GM12878 (cell line): ENCODE results near the gene DDR2. TPM values are rescaled to one million over a fixed set of nuclear protein-coding genes. Genes with fewer than 3 reads are reported as not detected.

ENCODE experiments used
- ATAC-seq: fragments of 200-7000 bp; cut with Tn5 transposase; 3 replicates; pipeline ENCODE4 v1.9.1; 2020; ENCODE audit warnings: mild to moderate bottlenecking, moderate library complexity
- BruUV-seq: library from RNA; stranded (reverse); fragments of 400-500 nt; replicated peaks from 2 replicates; lab custom pipeline; 2021; lab: Mats Ljungman, UMichigan
- CTCF ChIA-PET: fragments of 300-600 bp; sonication (Branson Sonifier 250); formaldehyde crosslinking; extraction: SDS; loops from one replicate; lab custom pipeline; 2021; ENCODE audit warnings: inconsistent platforms; lab: Yijun Ruan, JAX
- POLR2A ChIA-PET: fragments of 350-600 bp; formaldehyde crosslinking; extraction: SDS; loops from one replicate; lab custom pipeline; 2021; ENCODE audit warnings: inconsistent platforms; lab: Charles Lee
- RAD21 ChIA-PET: fragments of 300-600 bp; sonication (Branson Sonifier 250); formaldehyde crosslinking; loops from one replicate; lab custom pipeline; 2023; ENCODE audit warnings: antibody characterized with exemption; ENCODE audit not compliant: unreplicated experiment; lab: Charles Lee
- SMC1A ChIA-PET: fragments of 300-600 bp; sonication (Branson Sonifier 250); formaldehyde crosslinking; loops from one replicate; lab custom pipeline; 2023; ENCODE audit not compliant: unreplicated experiment, uncharacterized antibody; lab: Charles Lee
- DNase-seq: peaks from one replicate; pipeline ENCODE4 v3.0.0-alpha.2; 2011; ENCODE audit warnings: low read depth, low spot score
- FAIRE-seq: peaks from 3 replicates; lab custom pipeline; 2011; peaks lifted over from hg19 to GRCh38; lab: Jason Lieb, UNC
- H2AFZ ChIP-seq: 2 replicates; pipeline ENCODE4 v1.6.0; 2011; ENCODE audit warnings: low read depth, low read length, control low read depth; ENCODE audit not compliant: control insufficient read depth
- H3K27ac ChIP-seq: 2 replicates; pipeline ENCODE4 v1.5.1; 2011; ENCODE audit warnings: control low read depth; ENCODE audit not compliant: control insufficient read depth, insufficient read depth
- H3K27me3 ChIP-seq, 2 experiments: replicated peaks in 1 of 2; 2 replicates each; pipeline versions ENCODE4 v1.6.0 to v1.6.1; 2011; ENCODE audit warnings: low read length in 1 of 2; ENCODE audit not compliant: control insufficient read depth in 2 of 2, insufficient read depth in 2 of 2
- H3K36me3 ChIP-seq, 2 experiments: 2 replicates each; pipeline ENCODE4 v1.5.1; 2011; ENCODE audit warnings: low read length in 1 of 2; ENCODE audit not compliant: control insufficient read depth in 2 of 2, insufficient read depth in 2 of 2
- H3K4me1 ChIP-seq: 2 replicates; pipeline ENCODE4 v1.6.1; 2011; ENCODE audit warnings: mild to moderate bottlenecking, low read length, moderate library complexity, mixed read lengths; ENCODE audit not compliant: control insufficient read depth, insufficient read depth
- H3K4me2 ChIP-seq: 2 replicates; pipeline ENCODE4 v1.6.0; 2011; ENCODE audit warnings: control low read depth; ENCODE audit not compliant: control insufficient read depth, insufficient read depth
- H3K4me3 ChIP-seq: fragments of 200-600 bp; sonication (generic); 2 replicates; pipeline ENCODE4 v1.5.1; 2016
- H3K79me2 ChIP-seq: 2 replicates; pipeline ENCODE4 v1.6.0; 2011; ENCODE audit warnings: low read length; ENCODE audit not compliant: control insufficient read depth, insufficient read depth
- H3K9ac ChIP-seq: 2 replicates; pipeline ENCODE4 v1.8.0; 2011; ENCODE audit warnings: low read length, control low read depth, mixed read lengths; ENCODE audit not compliant: control insufficient read depth, insufficient read depth
- H3K9me3 ChIP-seq: replicated peaks from 3 replicates; pipeline ENCODE4 v1.5.1; 2011; ENCODE audit warnings: mild to moderate bottlenecking, low read length; ENCODE audit not compliant: control insufficient read depth, insufficient read depth
- H4K20me1 ChIP-seq: 2 replicates; pipeline ENCODE4 v1.6.0; 2011; ENCODE audit not compliant: control insufficient read depth, insufficient read depth
- BRCA1 ChIP-seq: IDR thresholded peaks from 2 replicates; pipeline ENCODE4 v1.6.1; 2011; ENCODE audit warnings: low read depth, low read length, improper control_type of control experiment
- CBX5 ChIP-seq: sonication (generic); IDR thresholded peaks from 2 replicates; pipeline ENCODE4 v1.6.1; 2016; ENCODE audit warnings: low read depth, moderate library complexity, mild to moderate bottlenecking, inconsistent platforms
- CTCF ChIP-seq, 3 experiments: IDR thresholded peaks in 2 of 3; conservative IDR thresholded peaks in 1 of 3; 2 replicates each; pipeline ENCODE4 v1.5.1; 2011; ENCODE audit warnings: low read depth in 3 of 3, low read length in 3 of 3, mild to moderate bottlenecking in 3 of 3, control low read depth in 2 of 3, moderate library complexity in 2 of 3, inconsistent platforms in 1 of 3, mixed read lengths in 1 of 3; ENCODE audit not compliant: control insufficient read depth in 2 of 3, insufficient read depth in 1 of 3; ENCODE audit errors: extremely low read depth in 1 of 3
- FOS ChIP-seq: IDR thresholded peaks from 3 replicates; pipeline ENCODE4 v1.6.1; 2011; ENCODE audit warnings: borderline replicate concordance; ENCODE audit not compliant: insufficient read length; ENCODE audit errors: extremely low read depth
- FOXK2 ChIP-seq: fragments of 450-650 bp; IDR thresholded peaks from 2 replicates; pipeline ENCODE4 v1.6.1; 2017; ENCODE audit warnings: mild to moderate bottlenecking, moderate library complexity
- FOXM1 ChIP-seq: IDR thresholded peaks from 2 replicates; pipeline ENCODE4 v1.6.1; 2012; ENCODE audit warnings: low read depth, mild to moderate bottlenecking, inconsistent platforms, low read length, moderate library complexity
- NR2C1 ChIP-seq: fragments of 450-650 bp; IDR thresholded peaks from 2 replicates; pipeline ENCODE4 v1.6.1; 2017; ENCODE audit warnings: antibody characterized with exemption, mild to moderate bottlenecking, moderate library complexity
- POLR2A ChIP-seq: IDR thresholded peaks from 2 replicates; pipeline ENCODE4 v1.6.1; 2011; ENCODE audit warnings: low read depth, mild to moderate bottlenecking, low read length
- POLR2AphosphoS2 ChIP-seq: IDR thresholded peaks from 2 replicates; pipeline ENCODE4 v1.6.1; 2011; ENCODE audit warnings: low read depth, mild to moderate bottlenecking, low read length, improper control_type of control experiment, moderate library complexity
- RFX5 ChIP-seq: IDR thresholded peaks from 2 replicates; pipeline ENCODE4 v1.6.1; 2011; ENCODE audit warnings: low read depth, low read length, improper control_type of control experiment
- SMAD1 ChIP-seq: fragments of 450-650 bp; IDR thresholded peaks from 2 replicates; pipeline ENCODE4 v1.6.1; 2018; ENCODE audit warnings: mild to moderate bottlenecking, low read depth; ENCODE audit not compliant: partially characterized antibody
- SRF ChIP-seq, 2 experiments: IDR thresholded peaks; 2 replicates each; pipeline ENCODE4 v1.6.1; 2011; ENCODE audit warnings: low read depth in 2 of 2, low read length in 2 of 2, mild to moderate bottlenecking in 1 of 2, moderate library complexity in 1 of 2
- ZNF207 ChIP-seq: fragments of 450-650 bp; IDR thresholded peaks from 2 replicates; pipeline ENCODE4 v1.6.1; 2014; ENCODE audit warnings: antibody characterized with exemption, mild to moderate bottlenecking, borderline replicate concordance
- ZNF217 ChIP-seq: fragments of 450-650 bp; IDR thresholded peaks from 2 replicates; pipeline ENCODE4 v1.6.1; 2017; ENCODE audit warnings: antibody characterized with exemption, mild to moderate bottlenecking
- WGBS: methylation state at CpG from one replicate; pipeline ENCODE4 v1.1.6; 2016; ENCODE audit warnings: low lambda C conversion rate; ENCODE audit not compliant: insufficient replicate concordance, insufficient coverage; ENCODE audit errors: missing lambda C conversion rate; 5-methylcytosine and 5-hydroxymethylcytosine counted together
- in situ Hi-C: fragments of 300-500 bp; cut with MboI; formaldehyde crosslinking; loops from 9 replicates; pipeline ENCODE4 v1.14.3; 2018; ENCODE audit warnings: mixed read lengths
- intact Hi-C: fragments of 100-400 bp; cut with micrococcal nuclease; formaldehyde crosslinking; loops from one replicate; pipeline ENCODE4 v1.14.2; 2022; ENCODE audit not compliant: unreplicated experiment
- polyA plus RNA-seq, 11 experiments: library from polyadenylated mRNA; depleted of rRNA in 4 of 11; unstranded in 6 of 11; stranded (reverse) in 5 of 11; fragments of >200 nt; fragmentation: Nextera tagmentation in 4 of 11; fragmentation: Illumina TruSeq in 1 of 11; extraction: Ambion mirVana in 4 of 11; extraction: Trizol in 1 of 11; gene quantifications; 1 replicate in 1 of 11; 2 replicates in 10 of 11; pipeline versions ENCODE4 v1.2.1 to v1.2.3, GENCODE V29; 2011 to 2016; ENCODE audit warnings: inconsistent platforms in 2 of 11, missing spikeins in 2 of 11, low read depth in 1 of 11
- total RNA-seq, 4 experiments: library from RNA; depleted of rRNA in 3 of 4; stranded (reverse); fragments of >200 nt in 3 of 4; fragmentation: Illumina TruSeq in 1 of 4; extraction: Trizol in 1 of 4; gene quantifications; 2 replicates each; pipeline versions ENCODE4 v1.2.1 to v1.2.3, GENCODE V29; 2013 to 2021
- TF ChIP-seq, protein P1 (sequence below): fragments of 450-650 bp; formaldehyde crosslinking; IDR thresholded peaks from 2 replicates; pipeline ENCODE4 v1.4.0; 2022; ENCODE audit warnings: mild to moderate bottlenecking, moderate library complexity

The DDR2 gene
- total and polyA plus RNA-seq, 10 of the 15 experiments (the other 5 are each of a cell fraction or from before 2014, with no cell fraction given): 1.9 to 8.8 (median 5.5) TPM

- SMC1A ChIA-PET: interaction anchor here (1.0 to 1.4 kb wide), 5 partner anchors 9 to 55 kb away, joined by 3 to 6 read pairs (median 5); no protein-coding TSS in a partner anchor
- H3K27ac ChIP-seq: no peak overlapping the region
- FAIRE-seq (no peak), DNase-seq (no peak), ATAC-seq (no peak)
- no TSS peak for BruUV-seq
- H3K79me2 ChIP-seq: no peaks in the 10 kb centered on the region
- TF ChIP-seq FOS (no peak), NR2C1 (no peak), SMAD1 (no peak), RFX5 (no peak), POLR2A (no peak), CBX5 (no peak), FOXM1 (no peak), FOXK2 (no peak), ZNF217 (no peak), POLR2AphosphoS2 (no peak), CTCF (IDR thresholded peaks at IDR 0.05 in 2 of 3, conservative IDR thresholded peaks at IDR 0.05 in 1 of 3; ENCODE audit: control insufficient read depth in 2 of 3, extremely low read depth in 1 of 3, insufficient read depth in 1 of 3, low read depth in 3 of 3, low read length in 3 of 3) (no peak), ZNF207 (no peak), BRCA1 (no peak), SRF (IDR thresholded peaks at IDR 0.05; ENCODE audit: low read depth in 2 of 2, low read length in 2 of 2) (no peak)
- TF ChIP-seq, protein P1, sequence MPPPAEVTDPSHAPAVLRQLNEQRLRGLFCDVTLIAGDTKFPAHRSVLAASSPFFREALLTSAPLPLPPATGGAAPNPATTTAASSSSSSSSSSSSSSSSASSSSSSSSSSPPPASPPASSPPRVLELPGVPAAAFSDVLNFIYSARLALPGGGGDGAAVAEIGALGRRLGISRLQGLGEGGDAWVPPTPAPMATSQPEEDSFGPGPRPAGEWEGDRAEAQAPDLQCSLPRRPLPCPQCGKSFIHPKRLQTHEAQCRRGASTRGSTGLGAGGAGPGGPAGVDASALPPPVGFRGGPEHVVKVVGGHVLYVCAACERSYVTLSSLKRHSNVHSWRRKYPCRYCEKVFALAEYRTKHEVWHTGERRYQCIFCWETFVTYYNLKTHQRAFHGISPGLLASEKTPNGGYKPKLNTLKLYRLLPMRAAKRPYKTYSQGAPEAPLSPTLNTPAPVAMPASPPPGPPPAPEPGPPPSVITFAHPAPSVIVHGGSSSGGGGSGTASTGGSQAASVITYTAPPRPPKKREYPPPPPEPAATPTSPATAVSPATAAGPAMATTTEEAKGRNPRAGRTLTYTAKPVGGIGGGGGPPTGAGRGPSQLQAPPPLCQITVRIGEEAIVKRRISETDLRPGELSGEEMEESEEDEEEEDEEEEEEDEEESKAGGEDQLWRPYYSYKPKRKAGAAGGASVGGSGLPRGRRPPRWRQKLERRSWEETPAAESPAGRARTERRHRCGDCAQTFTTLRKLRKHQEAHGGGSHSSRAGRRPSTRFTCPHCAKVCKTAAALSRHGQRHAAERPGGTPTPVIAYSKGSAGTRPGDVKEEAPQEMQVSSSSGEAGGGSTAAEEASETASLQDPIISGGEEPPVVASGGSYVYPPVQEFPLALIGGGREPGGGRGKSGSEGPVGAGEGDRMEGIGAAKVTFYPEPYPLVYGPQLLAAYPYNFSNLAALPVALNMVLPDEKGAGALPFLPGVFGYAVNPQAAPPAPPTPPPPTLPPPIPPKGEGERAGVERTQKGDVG: no peak
- no peak overlapping the region for H2AFZ ChIP-seq
- no peaks in the 10 kb centered on the region for H3K27me3 ChIP-seq
- CTCF ChIA-PET: interaction anchor here (0.6 to 3.7 kb wide), 4 partner anchors 9 to 72 kb away, joined by 3 to 12 read pairs (median 4); no protein-coding TSS in a partner anchor
- in situ Hi-C loops (no loop called here), intact Hi-C loops (no loop called here)
- H3K4me1 ChIP-seq: peaks cover 6% of the 10 kb centered on the region
- 35% methylated on average over 2 of the region's 2 CpGs for WGBS
- no peaks in the 10 kb centered on the region; a peak in 1 of 4 replicates for H3K36me3 ChIP-seq
- H3K4me2 ChIP-seq: no peak overlapping the region
- POLR2A ChIA-PET: interaction anchor here (0.8 to 1.5 kb wide), 3 partner anchors 13 to 48 kb away, joined by 3 to 4 read pairs (median 3); no protein-coding TSS in a partner anchor
- H4K20me1 ChIP-seq: no peaks in the 10 kb centered on the region
- H3K9ac ChIP-seq: no peak overlapping the region
- H3K4me3 ChIP-seq: no peak overlapping the region
- RAD21 ChIA-PET: interaction anchor here (1.0 kb wide), 1 partner anchor 15 kb away, joined by 4 read pairs; no protein-coding TSS in a partner anchor
- no peaks in the 10 kb centered on the region for H3K9me3 ChIP-seq
Measured at GRCh38 chr1:162667381-162668080, 35.3 kb downstream of the DDR2 start.
